Activated CD4-positive, alpha-beta T cell treated with anti-CD3 and anti-CD28 coated beads, Interleukin-2, amount 50 U/mL, for 24 hours (primary cell): ENCODE results near the gene UNC13C.

Experiments used
- DNase-seq, 2 donors: peaks; one replicate each; pipeline ENCODE4 v3.0.0-alpha.2; 2020; ENCODE audit warnings: low read depth in 1 of 2, low spot score in 1 of 2

The UNC13C gene

DNA sequence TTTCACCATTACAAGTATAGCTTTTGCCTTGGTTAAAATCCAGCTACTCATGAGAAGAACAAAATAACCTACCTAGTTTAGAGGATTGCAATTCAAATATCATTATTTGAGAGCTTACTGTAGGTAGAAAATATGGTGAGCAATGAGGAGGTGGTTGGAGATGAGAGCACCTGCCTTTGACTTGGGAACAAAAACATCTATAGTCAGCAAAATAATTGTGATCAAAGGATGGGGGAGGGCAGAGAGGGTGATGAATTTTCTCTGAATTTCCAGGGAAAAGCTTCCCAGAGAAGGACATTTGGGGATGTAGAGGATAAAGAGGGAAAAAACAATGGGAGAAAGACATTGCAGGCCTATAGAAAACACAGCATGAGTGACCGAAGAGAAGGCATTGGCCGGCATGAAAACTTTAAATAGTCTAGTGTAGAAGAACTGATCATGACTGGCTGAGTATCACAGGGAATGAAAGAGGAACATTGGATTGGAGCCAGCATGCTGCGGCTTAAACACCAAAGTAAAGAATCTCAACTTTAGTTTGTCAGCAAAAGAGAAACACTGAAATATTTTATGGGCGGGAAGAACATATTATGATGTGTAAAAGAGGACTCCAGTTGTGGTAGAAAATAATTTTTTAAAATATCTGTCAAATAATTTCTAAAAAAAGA is 581.3 kb downstream of the UNC13C start:
- no peak for DNase-seq

DNA sequence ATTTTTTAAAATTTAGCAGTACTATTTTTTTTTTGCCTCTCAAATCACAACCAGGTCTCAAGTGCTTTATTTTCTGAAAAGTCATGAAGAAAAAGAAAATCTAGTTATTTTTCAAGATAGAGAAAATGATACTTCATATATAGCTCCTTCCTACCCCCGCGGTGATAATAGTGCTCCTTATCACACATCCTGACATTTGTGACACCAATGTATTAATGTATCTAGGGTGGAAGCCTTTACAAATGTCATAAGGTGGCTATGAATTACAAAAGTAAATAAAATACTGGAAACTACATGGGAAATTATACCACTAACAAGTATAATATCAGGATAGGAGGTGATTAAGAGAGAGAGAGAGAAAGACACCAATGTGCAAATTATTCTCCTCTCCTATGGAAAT is 582.2 kb downstream of the UNC13C start:
- no peak for DNase-seq

DNA sequence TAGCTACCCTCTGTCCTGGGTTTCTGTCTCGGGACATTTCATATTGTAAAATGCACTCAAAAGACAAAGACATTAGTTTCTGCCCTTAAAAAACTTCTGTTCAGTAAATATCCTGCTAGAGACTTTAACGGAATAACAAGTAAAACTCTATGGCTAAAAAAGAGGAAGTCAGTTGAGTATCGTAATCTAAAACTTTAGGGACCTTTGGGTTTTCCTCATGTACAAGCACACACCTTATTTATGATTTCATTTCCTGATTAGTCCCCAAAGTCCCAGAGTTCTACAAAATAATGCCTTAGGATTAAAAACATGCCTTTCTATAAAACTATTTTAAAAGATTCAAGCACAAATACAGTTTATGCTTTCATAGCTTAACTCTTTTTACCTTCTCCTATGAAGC is 585.9 kb downstream of the UNC13C start:
- DNase-seq = no peak

DNA sequence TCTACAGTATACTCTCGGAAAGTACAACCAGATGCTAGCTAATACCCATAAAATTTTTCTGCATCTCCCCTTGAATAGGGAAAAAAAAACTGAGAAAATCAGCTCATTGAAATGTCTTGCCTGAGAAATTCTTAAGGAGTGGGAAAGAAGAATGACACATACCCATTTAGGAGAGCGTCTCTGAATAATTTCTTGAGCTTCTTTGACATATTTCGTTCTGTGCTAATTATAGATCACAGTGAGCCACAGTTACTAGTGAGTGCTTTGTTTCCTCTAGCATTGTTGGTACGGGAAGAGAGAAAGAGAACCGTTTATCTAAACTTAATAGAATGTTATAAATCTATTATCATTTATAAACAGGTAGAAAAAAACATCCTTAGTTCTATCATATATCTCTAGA is 588.4 kb downstream of the UNC13C start:
- DNase-seq = no peak

DNA sequence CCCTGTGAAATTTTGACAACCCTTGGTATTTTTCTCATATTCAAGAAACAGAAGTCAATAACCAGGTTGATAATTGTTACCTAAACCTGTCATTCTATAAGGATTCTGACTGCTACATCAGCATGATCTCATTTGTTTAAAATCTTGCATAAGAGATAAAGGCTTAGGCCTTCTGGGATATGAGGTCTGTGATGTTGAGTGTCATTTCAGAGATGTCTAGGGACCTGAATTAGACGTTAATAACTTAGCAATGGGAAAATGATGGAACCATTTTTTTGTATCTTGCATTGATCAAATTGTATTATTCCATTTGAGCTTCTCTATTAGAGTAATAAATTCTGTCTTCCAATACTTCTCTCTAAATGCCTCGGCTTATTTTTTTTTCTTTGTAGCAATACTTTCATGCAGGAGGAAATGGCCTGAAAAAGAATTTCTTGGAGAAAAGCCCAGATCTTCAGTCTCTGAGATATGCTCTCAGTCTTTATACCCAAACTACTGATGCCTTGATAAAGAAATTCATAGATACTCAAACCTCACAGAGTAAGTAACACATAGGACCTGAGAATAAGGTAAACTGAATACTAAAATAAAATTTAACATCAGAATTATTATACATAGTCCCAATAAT is 589.3 kb downstream of the UNC13C start:
- no peak for DNase-seq

DNA sequence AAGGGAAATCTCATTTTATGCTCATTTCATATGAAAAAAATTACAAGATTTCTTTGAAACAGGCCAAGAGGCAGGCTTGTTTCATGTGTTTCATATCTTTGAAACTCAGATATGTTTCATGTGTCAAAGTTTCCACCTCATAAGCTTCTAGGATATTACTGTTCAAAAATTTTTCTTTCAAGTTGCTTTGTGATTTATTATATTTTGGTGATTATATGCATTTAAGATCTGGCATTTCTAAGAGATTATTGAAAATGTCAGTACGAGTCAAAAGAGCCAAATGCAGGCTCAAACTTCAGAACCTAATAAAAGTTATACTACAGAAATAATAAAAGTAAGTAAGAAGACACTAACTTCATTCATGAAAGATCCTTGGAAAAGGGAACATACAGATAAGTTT is 590.1 kb downstream of the UNC13C start:
- no peak for DNase-seq

DNA sequence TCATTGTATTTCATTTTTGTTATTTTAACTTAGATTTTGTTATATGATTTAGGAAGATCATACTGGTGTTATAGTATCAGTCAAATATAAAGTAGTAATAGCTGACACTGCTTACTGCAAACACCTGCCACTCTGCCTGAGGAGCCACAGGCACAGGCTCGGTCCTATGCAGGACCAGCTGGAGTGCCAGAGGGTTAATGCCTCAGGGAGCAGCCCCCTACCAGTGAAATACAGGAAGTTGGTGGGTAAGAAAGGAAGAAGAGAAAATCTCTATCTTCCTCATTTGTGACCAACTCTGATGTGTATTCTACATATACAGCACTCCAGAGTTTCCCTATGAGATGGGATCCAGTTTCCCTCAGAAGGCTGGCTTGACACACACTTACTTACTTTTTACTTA is 593.3 kb downstream of the UNC13C start:
- DNase-seq = no peak

DNA sequence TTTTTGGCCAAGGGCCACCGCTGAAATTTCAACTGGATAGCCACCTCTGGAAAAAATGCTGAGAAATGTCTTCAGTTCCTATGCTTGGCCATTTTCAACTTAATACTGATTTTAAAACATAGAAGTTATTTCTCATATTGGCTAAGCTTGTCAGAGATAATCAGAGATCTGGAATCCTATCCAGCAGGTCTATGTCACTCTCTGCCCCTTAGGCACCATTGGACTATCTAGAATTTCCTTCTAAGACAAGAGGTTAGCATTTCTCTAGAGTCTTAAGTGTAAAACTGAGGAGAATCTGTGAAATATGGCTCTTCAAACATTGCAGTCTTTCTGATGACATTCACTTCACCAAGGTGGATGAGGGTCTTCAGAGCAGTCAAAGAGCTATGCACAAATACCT is 597.3 kb downstream of the UNC13C start:
- DNase-seq = no peak

DNA sequence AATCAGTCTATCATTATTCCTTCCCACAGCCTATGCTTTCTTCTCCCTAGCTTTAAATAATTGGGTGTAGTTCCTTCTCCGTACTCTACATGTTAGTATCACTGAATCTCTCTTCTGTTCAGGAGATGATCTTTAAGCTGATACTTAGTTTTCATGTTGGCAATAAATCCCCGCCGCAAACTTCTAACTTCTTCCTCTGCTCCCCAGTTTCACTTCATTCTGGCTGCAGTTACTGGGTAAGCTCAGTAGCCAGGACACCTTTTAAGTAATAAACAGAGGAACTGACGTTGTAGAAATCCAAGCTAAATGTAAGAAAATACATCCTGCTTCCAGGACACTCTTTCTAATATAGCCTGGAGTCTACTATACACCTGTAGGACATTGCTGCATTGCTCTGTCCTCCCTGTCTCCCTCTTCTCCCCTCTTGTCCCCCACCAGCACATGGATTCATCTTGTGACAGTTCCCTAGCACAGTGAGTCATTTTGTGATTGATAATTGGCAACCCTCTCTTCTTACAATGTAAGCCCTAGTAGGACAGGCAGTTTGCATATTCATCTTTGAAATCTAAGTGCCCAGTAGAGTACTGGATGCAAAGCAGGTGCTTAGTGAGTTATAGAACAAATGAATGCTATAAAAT is 598.2 kb downstream of the UNC13C start:
- DNase-seq = no peak

DNA sequence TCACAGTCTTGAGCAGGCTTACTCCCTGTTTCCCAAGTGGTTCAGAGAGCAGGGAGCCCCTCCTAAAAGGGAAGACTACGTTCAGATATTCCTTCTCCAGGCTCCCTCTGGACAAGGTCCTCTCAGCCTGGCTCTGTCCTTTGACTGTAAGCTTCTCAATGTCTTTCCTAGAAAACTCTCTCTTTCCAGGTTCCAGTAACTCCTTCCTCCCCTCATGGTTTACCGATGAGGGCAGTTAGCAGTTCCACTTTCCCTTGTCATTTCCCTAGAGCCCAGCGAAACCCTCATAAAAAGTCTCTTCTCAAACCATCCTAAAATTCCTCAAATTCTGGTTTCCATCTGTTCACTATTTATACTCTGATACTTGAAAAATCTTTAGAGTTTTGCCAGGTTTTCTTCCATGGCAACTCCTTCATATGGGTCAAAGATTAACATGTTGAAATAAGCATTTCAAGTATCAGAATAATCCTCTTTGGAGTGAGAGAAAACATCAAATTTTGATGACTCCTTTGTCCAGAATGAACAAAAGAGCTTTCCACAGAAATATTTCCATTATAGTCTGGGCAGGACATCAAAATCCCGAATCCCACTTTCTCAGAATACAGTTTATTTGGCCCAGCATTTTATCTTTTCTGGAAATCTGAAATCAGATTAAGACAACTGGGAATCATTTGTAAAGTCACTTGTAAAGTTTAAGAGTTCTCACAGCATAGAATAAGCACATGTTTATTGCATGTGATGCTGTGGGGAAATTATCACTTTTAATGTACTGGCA is 599.4 kb downstream of the UNC13C start:
- no peak for DNase-seq

DNA sequence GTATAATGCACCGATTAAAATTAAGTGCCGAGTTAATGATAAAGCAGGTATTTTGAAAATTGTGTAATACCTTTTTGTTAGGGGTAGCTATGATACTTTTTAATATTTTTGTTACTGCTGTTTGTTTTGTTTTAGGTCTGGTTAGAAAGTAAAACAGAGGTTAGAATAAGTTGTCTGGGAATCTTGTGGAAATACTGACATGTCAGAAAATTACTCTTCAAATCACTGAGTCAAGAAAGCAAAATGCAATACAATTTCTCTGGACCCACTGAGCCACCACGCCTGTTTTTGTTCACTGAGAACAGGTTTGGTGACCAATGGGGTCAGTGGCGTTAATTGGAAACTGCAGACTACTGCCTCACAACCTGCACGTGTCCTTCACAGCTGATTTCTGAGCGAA is 601.6 kb downstream of the UNC13C start:
- DNase-seq = no peak

DNA sequence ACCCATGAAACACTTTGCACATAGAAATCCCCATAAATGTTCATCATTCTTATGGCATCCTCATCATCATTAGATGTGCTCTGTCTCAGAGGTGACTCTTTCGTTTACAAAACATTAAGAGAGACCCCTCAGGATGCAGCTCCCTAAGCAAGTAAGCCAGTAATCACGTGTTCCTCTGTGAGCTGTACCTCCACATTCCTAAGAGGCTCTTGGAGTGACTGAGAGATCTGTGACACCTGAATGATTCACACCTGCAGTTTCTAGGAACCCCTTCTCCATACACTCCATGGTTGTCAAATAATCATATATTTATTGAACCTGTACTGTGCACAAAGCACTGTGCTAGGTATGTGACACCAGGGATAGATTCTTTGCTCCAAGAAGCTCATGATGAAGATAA is 602.4 kb downstream of the UNC13C start:
- no peak for DNase-seq

DNA sequence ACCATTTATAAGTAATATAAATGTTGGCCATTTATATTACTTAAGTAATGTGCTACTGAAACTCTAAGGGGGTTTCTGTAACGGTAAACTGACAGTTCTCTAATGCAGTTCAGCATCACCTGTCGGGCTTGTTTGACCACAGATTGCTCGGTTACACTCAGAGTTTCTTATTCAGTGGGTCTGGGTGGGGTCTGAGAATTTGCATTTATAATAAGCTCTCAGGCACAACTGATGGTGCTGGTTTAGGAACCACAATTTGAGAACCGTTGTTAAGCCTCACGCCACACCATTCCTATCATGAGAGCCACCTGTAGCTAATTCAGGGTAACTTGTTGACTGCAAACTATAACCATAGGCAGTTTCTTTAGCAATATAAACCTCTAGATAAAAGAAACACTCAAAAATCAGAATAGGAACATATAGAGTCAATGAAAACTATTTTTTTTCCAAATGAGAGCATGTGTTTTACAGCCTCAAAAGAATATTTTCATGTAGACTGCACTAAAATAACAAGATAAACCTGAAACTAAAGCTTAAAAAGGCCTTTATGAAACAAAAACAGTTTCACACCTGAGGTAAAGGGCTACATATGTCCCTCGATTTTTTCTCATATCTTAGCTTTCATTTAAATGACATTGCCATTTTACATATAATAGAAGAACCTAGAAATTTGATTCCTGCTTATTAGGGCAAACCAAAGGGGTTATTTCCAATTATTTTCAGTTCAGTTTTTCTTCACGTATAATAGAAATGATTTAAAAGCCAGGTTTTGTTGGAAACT is 604.8 kb downstream of the UNC13C start:
- no peak for DNase-seq

DNA sequence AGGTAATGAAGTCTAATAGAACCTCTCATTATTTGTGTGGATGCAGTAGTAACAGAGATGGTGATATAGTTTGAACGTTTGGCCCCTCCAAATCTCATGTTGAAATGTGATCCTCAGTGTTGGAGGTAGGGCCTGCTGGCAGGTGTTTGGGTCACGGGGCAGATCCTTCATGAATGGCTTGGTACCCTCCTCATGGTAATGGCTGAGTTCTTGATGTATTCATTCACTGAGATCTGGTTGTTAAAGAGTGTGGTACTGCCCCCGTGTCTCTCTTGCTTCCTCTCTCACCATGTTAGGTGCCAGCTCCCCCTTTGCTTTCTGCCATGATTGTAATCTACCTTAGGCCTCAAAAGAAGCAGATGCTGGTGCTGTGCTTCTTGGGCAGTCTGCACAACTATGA is 606.8 kb downstream of the UNC13C start:
- DNase-seq = no peak

DNA sequence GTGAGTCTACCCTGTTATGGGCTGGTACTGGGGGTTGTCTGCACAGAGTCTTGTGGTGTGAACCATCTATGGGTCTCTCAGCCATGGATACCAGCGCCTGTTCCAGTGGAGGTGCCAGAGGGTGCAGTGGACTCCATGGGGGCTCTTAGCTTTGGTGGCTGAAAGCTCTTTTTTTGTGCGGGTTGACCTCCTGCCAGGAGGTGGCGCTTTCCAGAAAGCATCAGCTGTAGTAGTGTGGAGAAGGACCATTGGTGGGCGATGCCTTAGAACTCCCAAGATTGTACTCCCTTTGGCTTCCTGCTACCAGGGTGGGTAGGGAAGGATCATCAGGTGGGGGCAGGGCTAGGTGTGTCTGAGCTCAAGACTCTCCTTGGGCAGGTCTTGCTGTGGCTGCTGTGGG is 615.9 kb downstream of the UNC13C start:
- no peak for DNase-seq

DNA sequence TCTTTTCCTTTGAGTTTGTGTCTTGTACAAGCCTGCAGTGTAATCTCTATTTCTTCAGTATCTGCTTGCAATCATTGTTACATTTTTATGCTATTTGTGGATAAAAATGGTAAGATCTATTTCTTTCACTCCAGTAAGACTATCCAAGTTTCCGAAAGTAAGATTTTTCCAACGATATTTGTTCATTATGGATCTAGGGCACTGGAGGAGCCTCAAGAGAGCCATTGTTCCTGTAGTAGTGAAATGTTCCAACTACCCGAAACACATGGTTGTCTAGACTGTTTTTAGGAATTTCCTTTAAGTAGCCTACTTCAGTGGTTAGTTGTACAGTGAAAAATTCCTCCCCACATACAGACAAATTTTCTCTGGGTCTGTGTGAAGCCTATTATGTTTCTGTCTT is 621.1 kb downstream of the UNC13C start:
- no peak for DNase-seq

DNA sequence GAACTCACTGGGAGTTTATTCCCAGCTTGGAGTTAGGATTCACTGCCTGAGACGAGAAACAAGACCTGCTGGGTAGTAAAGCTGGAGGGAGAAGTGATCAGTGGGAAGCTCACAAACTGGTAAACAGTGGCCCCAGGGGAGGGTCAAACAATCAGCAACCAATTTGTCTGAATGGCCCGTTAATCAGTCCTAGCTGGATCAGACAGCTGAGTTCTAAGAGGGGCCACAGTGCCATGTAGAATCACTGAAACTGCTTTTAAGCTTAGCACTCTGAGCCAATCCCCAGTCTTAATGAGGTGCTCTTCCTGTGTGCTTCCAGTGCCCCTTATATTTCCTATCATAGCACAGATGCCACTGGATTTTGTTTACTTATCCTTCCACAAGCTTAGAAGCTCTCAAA is 626.8 kb downstream of the UNC13C start:
- no peak for DNase-seq

DNA sequence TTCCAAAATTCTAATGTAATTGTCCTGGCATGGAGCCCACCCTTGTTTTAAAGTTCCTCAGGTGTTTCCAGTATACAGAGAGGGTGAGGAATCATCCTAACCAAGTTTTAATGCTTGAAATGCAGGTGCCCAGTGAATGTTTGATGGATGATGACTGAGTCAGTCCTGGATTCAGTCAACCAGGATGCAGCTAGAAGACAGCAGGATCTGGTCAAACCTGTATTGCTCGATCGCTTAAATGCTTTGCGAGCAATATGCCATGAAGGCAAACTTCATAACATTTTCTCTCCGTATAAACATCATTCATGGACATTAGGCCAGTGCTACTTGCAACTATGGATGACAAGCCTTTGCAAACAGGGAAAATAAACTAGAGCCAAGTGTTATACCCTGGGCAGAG is 627.3 kb downstream of the UNC13C start:
- DNase-seq = no peak

DNA sequence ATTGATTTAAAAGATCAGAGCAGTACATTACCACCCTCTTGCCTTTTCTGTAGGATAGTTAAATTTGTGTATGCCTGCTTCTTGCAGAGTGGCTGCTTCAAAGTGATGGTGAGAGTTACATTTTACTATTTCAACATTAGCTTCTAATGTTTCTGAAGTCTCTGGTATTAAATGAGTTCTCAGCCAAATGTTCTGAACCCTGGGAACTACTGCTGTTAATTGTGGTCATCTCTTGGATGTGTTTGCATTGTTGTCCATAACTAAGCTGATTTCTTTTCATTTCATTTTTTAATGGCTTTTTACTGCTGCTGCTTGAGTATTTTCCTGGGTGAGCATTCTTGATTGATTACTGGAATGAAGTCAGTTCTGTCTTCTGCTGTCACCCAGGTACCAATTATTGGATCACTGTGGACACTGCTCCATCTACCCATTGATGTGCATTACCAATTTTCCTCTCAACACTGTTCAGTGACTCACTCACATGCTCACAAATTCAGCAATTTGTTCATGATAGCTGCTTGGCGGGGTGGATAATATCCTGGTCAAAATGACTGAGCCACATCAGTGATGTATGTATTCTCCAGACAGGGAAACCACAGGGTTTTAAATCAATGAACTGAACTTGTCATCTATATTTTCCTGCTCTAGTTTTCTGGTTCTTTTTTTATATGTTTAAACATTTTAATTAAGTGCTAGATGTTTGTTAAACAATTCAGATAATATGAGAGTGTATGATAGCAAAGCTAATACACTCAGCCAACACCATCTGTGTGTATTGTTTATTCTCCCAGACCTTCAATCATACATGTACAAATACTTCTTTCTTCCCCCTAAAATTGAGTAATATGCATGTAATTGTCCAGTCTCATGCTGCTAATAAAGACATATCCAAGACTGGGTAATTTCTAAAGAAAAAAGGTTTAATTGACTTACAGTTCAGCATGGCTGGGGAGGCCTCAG is 630.9 kb downstream of the UNC13C start:
- no peak for DNase-seq

DNA sequence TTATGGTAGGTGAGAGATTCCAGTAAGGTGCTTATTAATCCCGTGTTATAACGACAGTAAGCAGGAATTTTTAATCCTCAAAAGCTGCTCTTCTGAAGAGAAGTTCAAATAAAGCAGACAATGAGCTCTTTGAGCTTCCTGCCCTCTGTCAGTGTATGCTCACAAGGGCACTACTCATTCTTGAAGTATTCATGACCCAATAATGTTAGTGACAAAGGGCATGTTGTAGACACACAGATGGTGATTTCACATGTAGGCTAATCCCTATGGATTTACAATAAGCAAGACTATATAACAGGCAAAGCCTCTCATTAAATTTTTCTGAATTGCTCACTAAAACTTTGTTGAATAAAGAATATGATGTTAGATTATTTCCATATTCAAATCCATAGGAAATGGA is 639.9 kb downstream of the UNC13C start:
- no peak for DNase-seq
